CD8-positive, alpha-beta memory T cell (primary cell): Measurements from ENCODE around the gene RPS6KB2. TPM values are rescaled to one million over a fixed set of nuclear protein-coding genes. Genes with fewer than 3 reads are reported as not detected.
A peak's percentile ranks its signal among the peaks of the same experiment; 100 is the strongest.
"Not testable (repeated sequence)": the region's sequence is repeated elsewhere in the genome, so short reads cannot be mapped to it uniquely, and the experiment has no call there.

Experiments used
- CTCF ChIA-PET: fragments of 350-600 bp; sonication (Branson Sonifier 250); formaldehyde crosslinking; loops from one replicate; lab custom pipeline; 2021; ENCODE audit warnings: antibody characterized with exemption; lab: Charles Lee
- POLR2A ChIA-PET: fragments of 350-600 bp; sonication (Branson Sonifier 250); formaldehyde crosslinking; loops from one replicate; lab custom pipeline; 2021; ENCODE audit warnings: antibody characterized with exemption; lab: Charles Lee
- DNase-seq, 5 donors: peaks; one replicate each; pipeline versions ENCODE4 v3.0.0 to v3.0.0-alpha.2; 2020 to 2022; ENCODE audit warnings: mixed read lengths in 1 of 5
- H3K27ac ChIP-seq: one replicate; pipeline ENCODE4 v1.7.0; 2013; ENCODE audit warnings: low read depth, mild to moderate bottlenecking, low read length, moderate library complexity
- H3K27me3 ChIP-seq: 2 replicates; pipeline ENCODE4 v1.7.0; 2013; ENCODE audit warnings: low read length, mild to moderate bottlenecking; ENCODE audit not compliant: insufficient read depth, poor library complexity, severe bottlenecking
- H3K36me3 ChIP-seq: 2 replicates; pipeline ENCODE4 v1.7.0; 2013; ENCODE audit warnings: mild to moderate bottlenecking, low read length, moderate library complexity; ENCODE audit not compliant: insufficient read depth
- H3K4me1 ChIP-seq: 2 replicates; pipeline ENCODE4 v1.7.0; 2013; ENCODE audit warnings: mild to moderate bottlenecking, low read length, moderate library complexity; ENCODE audit not compliant: insufficient read depth
- H3K4me3 ChIP-seq: 2 replicates; pipeline ENCODE4 v1.7.0; 2013; ENCODE audit warnings: mild to moderate bottlenecking, low read length
- H3K9me3 ChIP-seq: 2 replicates; pipeline ENCODE4 v1.7.0; 2013; ENCODE audit warnings: mild to moderate bottlenecking, low read length
- H3K27ac Mint-ChIP-seq, 8 donors: one replicate each; pipeline ENCODE4 v1.8.0; 2020 to 2021; ENCODE audit warnings: mixed read lengths in 8 of 8, mild to moderate bottlenecking in 6 of 8, inconsistent platforms in 3 of 8, moderate library complexity in 3 of 8
- H3K27me3 Mint-ChIP-seq, 2 donors: one replicate each; pipeline ENCODE4 v1.8.0; 2020 to 2021; ENCODE audit warnings: mixed read lengths in 2 of 2, mild to moderate bottlenecking in 1 of 2, moderate library complexity in 1 of 2
- H3K36me3 Mint-ChIP-seq, 3 donors: one replicate each; pipeline ENCODE4 v1.8.0; 2020 to 2021; ENCODE audit warnings: mixed read lengths in 3 of 3, inconsistent platforms in 1 of 3, mild to moderate bottlenecking in 1 of 3
- H3K4me1 Mint-ChIP-seq, 3 donors: one replicate each; pipeline ENCODE4 v1.8.0; 2020 to 2021; ENCODE audit warnings: mixed read lengths in 3 of 3, inconsistent platforms in 1 of 3, mild to moderate bottlenecking in 1 of 3
- H3K4me3 Mint-ChIP-seq, 7 donors: one replicate each; pipeline ENCODE4 v1.8.0; 2020 to 2021; ENCODE audit warnings: mixed read lengths in 7 of 7, mild to moderate bottlenecking in 6 of 7, moderate library complexity in 4 of 7, inconsistent platforms in 2 of 7
- H3K9me3 Mint-ChIP-seq, 5 donors: one replicate each; pipeline ENCODE4 v1.8.0; 2020 to 2022; ENCODE audit warnings: mixed read lengths in 5 of 5, mild to moderate bottlenecking in 3 of 5, moderate library complexity in 2 of 5, inconsistent platforms in 1 of 5
- polyA plus RNA-seq: library from polyadenylated mRNA; unstranded; fragments of 300-500 nt; fragmentation: Illumina TruSeq; gene quantifications from one replicate; pipeline ENCODE4 v1.2.3, GENCODE V29; 2021
- total RNA-seq, 2 experiments: library from RNA; stranded (reverse); gene quantifications; one replicate each; pipeline ENCODE4 v1.2.3, GENCODE V29; 2021

Gene RPS6KB2
- total and polyA plus RNA-seq, 3 experiments from 2014 or later, result 54.0 to 88.4 (median 86.0) TPM

GRCh38 chr11:67463186-67463585, 34.9 kb downstream of the RPS6KB2 start:
- Mint-ChIP-seq H3K4me3 (peak overlapping the region in 5 of 7 donors; percentile 9 to 38 (median 29)), H3K27ac (peak overlapping the region in 4 of 8 donors; percentile 5 to 92 (median 46)), H3K9me3 (no peaks in the 10 kb centered on the region), H3K4me1 (peaks cover 15 to 44% (median 29%) of the 10 kb centered on the region in 3 donors), H3K27me3 (no peaks in the 10 kb centered on the region), H3K36me3 (peaks cover 0 to 8% (median 0%) of the 10 kb centered on the region in 3 donors)
- H3K27me3 ChIP-seq, result no peaks in the 10 kb centered on the region
- no peak overlapping the region for H3K4me3 ChIP-seq
- no peak for DNase-seq
- no peak overlapping the region for H3K27ac ChIP-seq
- ChIA-PET POLR2A (interaction anchor here (1.0 kb wide), 1 partner anchor 26 kb away, joined by 4 read pairs; the partner anchor contains the start of gene PTPRCAP), CTCF (no interaction called here)
- H3K4me1 ChIP-seq, result peaks cover 35% of the 10 kb centered on the region
- H3K36me3 ChIP-seq, result no peaks in the 10 kb centered on the region
- H3K9me3 ChIP-seq, result no peaks in the 10 kb centered on the region

- H3K36me3 ChIP-seq, result no peaks in the 10 kb centered on the region
- peak overlapping the region; percentile 78 to 94 (median 92) for H3K27ac Mint-ChIP-seq
- peak overlapping the region; percentile 78 for H3K27ac ChIP-seq
- H3K9me3 ChIP-seq, result no peaks in the 10 kb centered on the region
- peaks cover 0 to 11% (median 0%) of the 10 kb centered on the region in 3 donors for H3K36me3 Mint-ChIP-seq
- CTCF ChIA-PET, result interaction anchor here (1.9 kb wide), 1 partner anchor 175 kb away, joined by 4 read pairs; the partner anchor contains the start of gene ANKRD13D
- H3K4me1 ChIP-seq, result peaks cover 39% of the 10 kb centered on the region
- no peaks in the 10 kb centered on the region for H3K9me3 Mint-ChIP-seq
- no peak for DNase-seq
- no peaks in the 10 kb centered on the region for H3K27me3 Mint-ChIP-seq
- peak overlapping the region in 5 of 7 donors; percentile 84 to 95 (median 88) for H3K4me3 Mint-ChIP-seq
- H3K4me3 ChIP-seq, result peak overlapping the region; percentile 58
- H3K27me3 ChIP-seq, result no peaks in the 10 kb centered on the region
- POLR2A ChIA-PET, result no interaction called here
- peaks cover 15 to 49% (median 32%) of the 10 kb centered on the region in 3 donors for H3K4me1 Mint-ChIP-seq
Measured at GRCh38 chr11:67463680-67464410, 35.6 kb downstream of the RPS6KB2 start.

DNA sequence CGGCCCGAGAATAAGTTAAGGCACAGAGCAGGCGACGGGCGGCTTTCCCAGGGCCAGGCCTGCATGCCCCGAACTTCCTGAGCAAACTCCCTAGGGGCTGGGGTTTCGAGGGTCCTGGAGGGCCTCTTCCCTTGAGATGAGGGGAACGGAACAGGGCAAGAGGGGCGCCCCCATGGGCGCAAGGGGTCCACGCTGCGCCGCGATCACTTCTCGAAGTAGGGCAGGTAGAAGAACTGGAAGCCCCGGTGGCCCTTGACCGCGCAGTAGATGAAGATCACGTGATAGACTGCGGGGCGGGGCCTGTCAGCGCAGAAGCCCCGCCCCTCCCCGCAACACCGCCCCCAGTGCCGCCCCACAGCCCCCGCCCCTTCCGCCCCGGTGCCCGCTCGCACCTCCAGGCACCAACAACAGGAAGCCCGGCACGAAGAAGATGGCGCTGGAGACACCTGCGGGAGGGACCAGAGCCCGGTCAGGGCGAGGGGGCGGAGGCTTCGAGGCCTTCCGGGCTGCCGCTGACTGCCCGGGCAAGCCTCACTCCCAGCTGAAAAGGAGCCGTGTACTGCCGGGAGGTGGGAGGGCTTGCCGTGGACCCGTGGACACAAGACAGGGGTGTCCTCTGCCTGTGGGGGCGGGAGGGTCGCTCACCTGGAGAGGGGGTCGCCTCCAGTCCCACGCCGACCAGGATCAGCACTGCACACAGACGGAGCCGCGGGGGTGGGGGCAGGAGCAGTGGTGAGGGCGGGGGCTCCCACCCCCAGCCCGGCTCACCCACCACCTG, 36.3 kb downstream of the RPS6KB2 start:
- Mint-ChIP-seq H3K36me3 (peaks cover 0 to 11% (median 0%) of the 10 kb centered on the region in 3 donors), H3K4me1 (peaks cover 15 to 53% (median 36%) of the 10 kb centered on the region in 3 donors), H3K27ac (peak overlapping the region; percentile 78 to 97 (median 92)), H3K4me3 (peak overlapping the region; percentile 82 to 95 (median 86)), H3K27me3 (no peaks in the 10 kb centered on the region), H3K9me3 (no peaks in the 10 kb centered on the region)
- H3K27ac ChIP-seq, result peak overlapping the region; percentile 79
- DNase-seq, result peak; percentile 90 to 96 (median 90)
- ChIA-PET CTCF (interaction anchor here (1.4 to 2.0 kb wide), 5 partner anchors 28 to 176 kb away, joined by 3 to 10 read pairs (median 5); partner anchors contain the start of genes ANKRD13D, PPP1CA and PTPRCAP), POLR2A (interaction anchor here (0.6 to 1.8 kb wide), 10 partner anchors 20 to 225 kb away, joined by 3 to 17 read pairs (median 3); partner anchors contain the start of genes PPP1CA, PTPRCAP, RAD9A and RPS6KB2)
- H3K4me1 ChIP-seq, result peaks cover 39% of the 10 kb centered on the region
- H3K36me3 ChIP-seq, result no peaks in the 10 kb centered on the region
- peak overlapping the region; percentile 58 for H3K4me3 ChIP-seq
- no peaks in the 10 kb centered on the region for H3K27me3 ChIP-seq
- H3K9me3 ChIP-seq, result no peaks in the 10 kb centered on the region

DNA sequence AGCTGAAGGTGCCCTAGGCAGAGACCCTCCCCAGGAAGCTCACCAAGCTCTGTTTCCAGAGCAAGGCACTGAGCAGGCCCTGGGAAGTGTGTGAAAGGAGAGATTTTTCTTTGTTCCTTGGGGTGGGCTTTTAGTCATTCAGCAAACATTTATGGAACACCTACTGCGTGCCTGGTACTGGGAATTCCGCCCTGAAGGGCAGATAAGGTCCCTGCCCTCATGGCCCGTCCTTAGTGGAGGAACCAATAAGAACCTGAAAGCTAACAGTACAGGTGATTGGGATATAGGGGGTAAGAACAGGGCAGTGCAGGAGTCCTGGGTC, 36.9 kb downstream of the RPS6KB2 start:
- H3K9me3 Mint-ChIP-seq, result no peaks in the 10 kb centered on the region
- peaks cover 0 to 11% (median 0%) of the 10 kb centered on the region in 3 donors for H3K36me3 Mint-ChIP-seq
- CTCF ChIA-PET, result interaction anchor here (1.0 to 2.0 kb wide), 6 partner anchors 28 to 177 kb away, joined by 3 to 10 read pairs (median 5); partner anchors contain the start of genes ANKRD13D, PPP1CA and PTPRCAP
- POLR2A ChIA-PET, result interaction anchor here (0.6 to 1.8 kb wide), 10 partner anchors 19 to 225 kb away, joined by 3 to 17 read pairs (median 3); partner anchors contain the start of genes PPP1CA, PTPRCAP, RAD9A and RPS6KB2
- peak overlapping the region; percentile 57 for H3K4me3 ChIP-seq
- peaks cover 11 to 48% (median 32%) of the 10 kb centered on the region in 3 donors for H3K4me1 Mint-ChIP-seq
- H3K36me3 ChIP-seq, result no peaks in the 10 kb centered on the region
- H3K4me3 Mint-ChIP-seq, result peak overlapping the region; percentile 82 to 95 (median 86)
- no peak for DNase-seq
- H3K4me1 ChIP-seq, result peaks cover 39% of the 10 kb centered on the region
- peak overlapping the region; percentile 78 to 97 (median 92) for H3K27ac Mint-ChIP-seq
- no peaks in the 10 kb centered on the region for H3K27me3 Mint-ChIP-seq
- H3K9me3 ChIP-seq, result no peaks in the 10 kb centered on the region
- no peaks in the 10 kb centered on the region for H3K27me3 ChIP-seq
- H3K27ac ChIP-seq, result peak overlapping the region; percentile 79

GRCh38 chr11:67465530-67465929, 37.2 kb downstream of the RPS6KB2 start:
- Mint-ChIP-seq H3K36me3 (peaks cover 0 to 11% (median 0%) of the 10 kb centered on the region in 3 donors), H3K27ac (peak overlapping the region; percentile 78 to 97 (median 92)), H3K4me3 (peak overlapping the region; percentile 82 to 95 (median 86)), H3K4me1 (peaks cover 11 to 48% (median 32%) of the 10 kb centered on the region in 3 donors)
- not testable (repeated sequence) for H3K36me3 ChIP-seq, H3K9me3 ChIP-seq, H3K27me3 ChIP-seq, DNase-seq, H3K9me3 Mint-ChIP-seq, H3K27me3 Mint-ChIP-seq
- Histone ChIP-seq H3K27ac (peak overlapping the region; percentile 79), H3K4me1 (peaks cover 39% of the 10 kb centered on the region), H3K4me3 (peak overlapping the region; percentile 57)
- CTCF ChIA-PET, result interaction anchor here (1.0 to 2.0 kb wide), 6 partner anchors 29 to 177 kb away, joined by 3 to 10 read pairs (median 5); partner anchors contain the start of genes ANKRD13D, PPP1CA and PTPRCAP
- POLR2A ChIA-PET, result interaction anchor here (0.6 to 1.8 kb wide), 9 partner anchors 21 to 226 kb away, joined by 3 to 17 read pairs (median 3); partner anchors contain the start of genes PPP1CA, PTPRCAP, RAD9A and RPS6KB2

- ChIA-PET POLR2A (interaction anchor here (0.6 kb wide), 2 partner anchors 22 to 26 kb away, joined by 3 read pairs; no protein-coding TSS in a partner anchor), CTCF (interaction anchor here (0.6 to 4.8 kb wide), 8 partner anchors 22 to 115 kb away, joined by 3 to 38 read pairs (median 5); partner anchors contain the start of genes PPP1CA and PTPRCAP)
- Mint-ChIP-seq H3K27me3 (no peaks in the 10 kb centered on the region), H3K4me3 (peak overlapping the region in 2 of 7 donors; percentile 27 to 46), H3K36me3 (peaks cover 0 to 11% (median 0%) of the 10 kb centered on the region in 3 donors), H3K9me3 (no peaks in the 10 kb centered on the region), H3K27ac (peak overlapping the region in 1 of 8 donors; percentile 84), H3K4me1 (peaks cover 11 to 48% (median 34%) of the 10 kb centered on the region in 3 donors)
- H3K9me3 ChIP-seq, result no peaks in the 10 kb centered on the region
- no peak for DNase-seq
- no peak overlapping the region for H3K4me3 ChIP-seq
- no peaks in the 10 kb centered on the region for H3K27me3 ChIP-seq
- no peaks in the 10 kb centered on the region for H3K36me3 ChIP-seq
- H3K4me1 ChIP-seq, result peaks cover 39% of the 10 kb centered on the region
- no peak overlapping the region for H3K27ac ChIP-seq
Measured at GRCh38 chr11:67466367-67466766, 38.1 kb downstream of the RPS6KB2 start.
